Activated T-cell treated with anti-CD3 and anti-CD28 coated beads for 1 hour (primary cell): ENCODE measurements around the gene HTN1.
"Not testable (repeated sequence)": the region's sequence is repeated elsewhere in the genome, so short reads cannot be mapped to it uniquely, and the experiment has no call there.

Experiments
- DNase-seq: peaks from one replicate; pipeline ENCODE4 v3.0.0-alpha.2; 2020; ENCODE audit warnings: low read depth

The HTN1 gene

GRCh38 chr4:70050138-70050537 lies at the start of gene HTN1:
Gene HTN1, plus strand, starts transcription at chr4:70050438. Its CDS starts 2,639 bp downstream, at chr4:70053077.
- not testable (repeated sequence) for DNase-seq

DNA sequence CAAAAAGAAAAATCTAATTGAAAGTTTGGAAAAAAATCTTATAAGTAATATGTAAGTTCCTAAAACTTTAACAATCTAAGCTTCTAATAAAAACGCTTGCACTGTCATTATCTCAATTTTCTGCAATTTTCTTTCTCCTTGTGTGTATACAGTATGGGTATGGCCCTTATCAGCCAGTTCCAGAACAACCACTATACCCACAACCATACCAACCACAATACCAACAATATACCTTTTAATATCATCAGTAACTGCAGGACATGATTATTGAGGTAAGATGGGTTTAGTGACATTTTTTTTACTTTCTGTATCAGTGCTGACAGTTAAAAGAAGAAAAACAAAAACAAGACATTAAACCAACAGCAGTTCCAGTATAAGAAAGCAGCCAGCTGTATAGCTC lies 49.5 kb upstream of the HTN1 start:
- DNase-seq, result no peak

DNA sequence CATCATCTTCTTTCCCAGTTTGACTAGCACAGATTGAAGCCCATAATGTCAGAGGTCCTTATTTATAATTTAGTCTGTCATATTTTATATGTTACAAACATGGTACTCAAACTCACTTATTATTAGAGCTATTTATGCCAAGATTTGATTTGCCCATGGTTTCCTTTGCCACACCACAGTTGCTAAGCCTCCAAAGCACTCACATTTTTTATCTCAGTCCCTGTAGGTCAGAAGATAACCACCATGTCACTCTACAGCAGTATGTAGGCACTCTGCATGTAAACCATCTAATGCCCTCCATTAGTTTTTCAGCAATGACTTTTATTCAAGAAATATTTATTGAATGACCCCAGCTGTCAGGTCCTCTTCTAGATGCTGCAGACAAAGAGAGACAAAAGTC lies 47.7 kb upstream of the HTN1 start:
- no peak for DNase-seq

GRCh38 chr4:70008771-70009170 lies 41.5 kb upstream of the HTN1 start:
- DNase-seq, result no peak

GRCh38 chr4:70019006-70019405 lies 31.2 kb upstream of the HTN1 start:
- DNase-seq, result not testable (repeated sequence)

DNA sequence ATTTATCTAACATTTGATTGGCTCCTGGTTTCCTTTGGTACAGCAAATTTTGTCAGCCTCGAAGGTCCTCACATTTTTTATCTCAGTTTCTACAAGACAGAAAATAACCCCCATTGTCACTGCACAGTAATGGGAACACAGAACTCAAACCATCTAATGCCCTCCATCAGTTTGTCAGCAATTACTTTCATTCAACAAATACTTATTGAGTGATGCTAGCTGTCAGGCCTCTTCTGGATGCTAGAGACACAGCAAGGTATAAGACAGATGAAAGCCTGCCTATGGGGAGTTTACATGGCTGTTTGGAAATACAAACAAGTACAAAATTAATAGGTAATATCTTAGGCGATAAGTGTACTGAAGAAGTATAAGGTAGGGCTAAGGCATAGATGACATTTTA lies 27.0 kb upstream of the HTN1 start:
- DNase-seq, result no peak

GRCh38 chr4:70027011-70027410 lies 23.2 kb upstream of the HTN1 start:
- no peak for DNase-seq

- DNase-seq, result not testable (repeated sequence)
Measured at GRCh38 chr4:70028159-70028558, 22.1 kb upstream of the HTN1 start, which contains the start of gene HTN3. Gene HTN3, plus strand, starts transcription at chr4:70028459. Its CDS starts 2,282 bp downstream, at chr4:70030741.

GRCh38 chr4:70037559-70037958 lies 12.7 kb upstream of the HTN1 start:
- DNase-seq, result not testable (repeated sequence)

DNA sequence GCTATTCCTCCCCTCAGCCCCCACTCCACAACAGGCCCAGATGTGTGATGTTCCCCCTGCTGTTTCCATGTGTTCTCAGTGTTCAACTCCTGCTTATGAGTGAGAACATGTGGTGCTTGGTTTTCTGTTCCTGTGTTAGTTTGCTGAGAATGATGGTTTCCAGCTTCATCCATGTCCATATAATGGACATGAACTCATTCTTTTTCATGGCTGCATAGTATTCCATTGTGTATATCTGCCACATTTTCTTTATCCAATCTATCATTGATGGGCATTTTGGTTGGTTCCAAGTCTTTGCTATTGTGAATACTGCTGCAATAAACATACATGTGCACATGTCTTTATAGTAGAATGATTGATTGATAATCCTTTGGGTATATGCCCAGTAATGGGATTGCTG lies 10.3 kb upstream of the HTN1 start:
- not testable (repeated sequence) for DNase-seq

DNA sequence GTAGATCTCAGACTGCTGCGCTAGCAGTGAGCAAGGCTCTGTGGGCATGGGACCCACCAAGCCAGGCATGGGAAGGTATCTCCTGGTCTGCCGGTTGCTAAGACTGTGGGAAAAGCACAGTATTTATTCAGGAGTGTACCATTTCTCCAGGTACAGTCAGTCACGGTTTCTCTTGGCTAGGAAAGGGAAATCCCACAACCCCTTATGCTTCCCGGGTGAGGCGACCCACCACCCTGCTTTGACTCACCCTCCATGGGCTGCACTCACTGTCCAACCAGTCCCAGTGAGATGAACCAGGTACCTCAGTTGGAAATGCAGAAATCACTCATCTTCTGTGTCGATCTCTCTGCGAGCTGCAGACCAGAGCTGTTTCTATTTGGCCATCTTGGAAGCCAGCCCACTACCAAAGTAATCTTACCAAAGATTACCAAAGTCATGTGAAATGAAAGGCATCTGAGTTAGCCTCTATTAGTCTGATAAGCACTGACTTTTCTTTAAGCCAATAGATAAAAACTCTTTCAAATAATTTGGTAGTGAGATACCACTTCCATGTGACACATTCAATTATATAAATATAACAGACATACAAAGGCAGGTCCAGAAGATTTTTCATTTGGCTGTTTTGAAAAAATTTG lies 8.5 kb upstream of the HTN1 start:
- DNase-seq, result no peak

GRCh38 chr4:70056534-70056933 lies 6.3 kb downstream of the HTN1 start:
- not testable (repeated sequence) for DNase-seq

DNA sequence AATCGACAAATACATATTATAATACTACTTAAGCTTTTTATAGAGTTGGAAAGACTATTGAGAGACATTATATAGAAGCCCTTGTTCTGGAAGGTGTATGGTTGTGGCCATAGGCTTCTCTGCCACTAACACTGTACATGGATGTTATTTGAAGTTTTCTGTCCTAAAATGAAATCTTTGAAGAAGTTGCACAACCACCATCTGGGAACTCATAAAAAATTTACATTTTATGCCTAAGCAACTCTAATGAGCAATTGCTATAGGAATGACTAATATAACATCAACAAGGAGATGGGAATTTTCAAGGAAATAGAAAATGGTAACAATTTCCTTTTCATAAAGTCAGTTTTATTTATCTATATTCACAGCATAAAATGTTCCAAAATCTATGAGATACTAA lies 7.4 kb downstream of the HTN1 start:
- no peak for DNase-seq

DNA sequence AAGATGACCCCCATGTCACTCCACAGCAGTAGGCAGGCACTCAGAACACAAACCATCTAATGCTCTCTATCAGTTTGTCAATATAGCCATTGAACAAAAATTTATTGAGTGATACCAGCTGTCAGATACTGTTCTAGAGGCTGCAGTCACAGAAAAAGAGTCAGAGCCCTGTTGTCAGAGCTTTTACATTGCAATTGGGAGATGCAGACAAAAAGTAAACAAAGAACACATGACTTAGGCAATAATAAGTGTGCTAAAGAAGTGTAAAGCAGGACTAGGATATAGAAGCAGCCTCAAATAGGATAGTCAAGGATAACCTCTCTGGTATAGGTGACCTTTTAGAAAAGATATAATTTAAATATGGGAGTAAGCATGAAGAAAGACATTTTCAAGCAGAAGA lies 8.9 kb downstream of the HTN1 start:
- no peak for DNase-seq

DNA sequence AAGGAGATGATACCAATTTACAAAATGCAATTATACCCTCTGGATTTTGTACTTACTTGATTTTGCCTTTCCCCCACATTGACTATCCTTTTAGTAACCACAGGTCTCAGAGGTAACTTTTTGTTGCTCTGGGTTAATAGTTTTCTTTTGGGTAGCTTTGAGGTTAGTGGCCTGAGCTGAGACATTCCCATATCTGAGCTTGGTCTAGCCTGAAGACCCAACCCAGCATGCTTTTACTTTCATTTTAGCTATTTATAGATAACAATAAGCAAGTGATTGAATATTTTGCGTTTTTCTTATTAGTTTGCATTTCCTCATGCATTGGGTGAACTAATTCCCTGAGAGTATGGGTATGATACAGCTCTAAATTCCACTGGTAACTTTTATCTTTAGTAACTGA lies 11.8 kb downstream of the HTN1 start:
- DNase-seq, result no peak

DNA sequence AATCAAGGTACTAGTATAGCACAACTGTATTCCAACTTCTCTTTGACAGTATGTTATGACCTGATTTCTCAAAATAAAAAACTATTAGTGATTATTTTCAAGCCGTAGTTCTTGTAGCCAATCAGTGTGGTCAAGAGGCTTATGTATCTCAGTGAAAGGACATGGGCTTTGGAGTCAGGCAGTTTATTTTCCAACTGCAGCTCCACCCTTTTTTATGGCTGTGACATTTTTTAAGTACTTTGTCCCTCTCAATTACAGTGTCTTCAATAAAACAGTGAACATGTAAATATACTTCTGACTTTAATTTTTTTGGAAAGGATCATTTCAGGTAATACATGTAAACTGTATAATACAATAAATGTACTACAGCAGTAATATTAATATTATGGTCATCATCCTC lies 30.0 kb downstream of the HTN1 start:
- DNase-seq, result no peak

- DNase-seq, result no peak
Measured at GRCh38 chr4:70099206-70099605, 49.0 kb downstream of the HTN1 start.
